ENCODE data around the gene MMAB. TPM values are rescaled to one million over a fixed set of nuclear protein-coding genes. Genes with fewer than 3 reads are reported as not detected.

MMAB gene
- total RNA-seq, 2 donors from 2014 or later, result 12.5 to 29.7 TPM

DNA sequence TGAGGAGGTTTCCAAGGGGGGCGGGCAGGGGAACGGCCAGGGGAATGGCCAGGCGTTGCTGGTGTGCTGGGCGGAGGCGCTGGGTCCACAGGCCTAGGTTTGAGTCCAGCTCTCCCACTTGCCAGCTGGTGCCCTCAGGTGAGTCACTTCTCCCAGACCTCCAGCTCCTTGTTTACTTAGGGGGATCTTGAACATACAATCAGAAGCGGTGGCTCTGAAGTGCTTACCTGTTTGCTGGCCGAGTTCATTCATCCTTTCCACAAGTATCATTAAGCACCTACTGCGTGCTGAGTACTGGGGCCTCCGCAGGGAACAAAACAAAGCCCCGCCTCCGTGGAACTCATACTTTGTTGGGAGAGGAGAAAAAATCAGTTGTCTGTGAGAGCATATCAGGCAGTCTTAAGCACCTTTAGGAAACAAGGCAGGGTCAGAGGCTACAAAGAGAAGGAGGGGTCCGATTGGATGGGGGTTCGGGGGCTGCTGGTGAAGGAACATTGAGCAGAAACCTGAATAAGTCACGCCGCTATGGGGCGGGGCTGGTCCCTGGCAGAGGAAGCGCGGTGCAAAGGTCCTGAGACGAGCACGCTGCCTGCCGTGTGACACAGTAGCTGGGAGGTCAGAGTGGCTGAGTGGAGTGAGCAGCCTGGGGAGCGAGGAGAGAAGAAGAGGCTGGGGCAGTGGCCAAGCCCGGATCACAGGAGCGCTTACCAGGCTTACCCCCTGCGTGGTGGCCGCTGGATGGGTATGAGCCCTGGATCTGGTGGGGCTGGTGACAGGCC lies 15.3 kb upstream of the MMAB start:
- no peaks in the 10 kb centered on the region for H3K9me3 ChIP-seq
- no peak for TF ChIP-seq POLR2A (IDR thresholded peaks at IDR 0.05)
- TF ChIP-seq, protein P1, sequence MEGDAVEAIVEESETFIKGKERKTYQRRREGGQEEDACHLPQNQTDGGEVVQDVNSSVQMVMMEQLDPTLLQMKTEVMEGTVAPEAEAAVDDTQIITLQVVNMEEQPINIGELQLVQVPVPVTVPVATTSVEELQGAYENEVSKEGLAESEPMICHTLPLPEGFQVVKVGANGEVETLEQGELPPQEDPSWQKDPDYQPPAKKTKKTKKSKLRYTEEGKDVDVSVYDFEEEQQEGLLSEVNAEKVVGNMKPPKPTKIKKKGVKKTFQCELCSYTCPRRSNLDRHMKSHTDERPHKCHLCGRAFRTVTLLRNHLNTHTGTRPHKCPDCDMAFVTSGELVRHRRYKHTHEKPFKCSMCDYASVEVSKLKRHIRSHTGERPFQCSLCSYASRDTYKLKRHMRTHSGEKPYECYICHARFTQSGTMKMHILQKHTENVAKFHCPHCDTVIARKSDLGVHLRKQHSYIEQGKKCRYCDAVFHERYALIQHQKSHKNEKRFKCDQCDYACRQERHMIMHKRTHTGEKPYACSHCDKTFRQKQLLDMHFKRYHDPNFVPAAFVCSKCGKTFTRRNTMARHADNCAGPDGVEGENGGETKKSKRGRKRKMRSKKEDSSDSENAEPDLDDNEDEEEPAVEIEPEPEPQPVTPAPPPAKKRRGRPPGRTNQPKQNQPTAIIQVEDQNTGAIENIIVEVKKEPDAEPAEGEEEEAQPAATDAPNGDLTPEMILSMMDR (IDR thresholded peaks at IDR 0.05), result no peak
- no peak overlapping the region for H3K4me3 ChIP-seq
- 90 to 92% methylated on average over 26 of the region's 26 CpGs for WGBS, 2 donors
- H3K4me1 ChIP-seq, result no peaks in the 10 kb centered on the region
- ATAC-seq (no peak), DNase-seq (no peak)
- H3K36me3 ChIP-seq (replicated peaks in 1 of 2; ENCODE audit: insufficient read depth in 1 of 2, low read depth in 2 of 2), result no peaks in the 10 kb centered on the region
- H3K27me3 ChIP-seq, result no peaks in the 10 kb centered on the region
- intact Hi-C loops (cut with DNase I), result no loop called here
- no peak overlapping the region for H3K27ac ChIP-seq

DNA sequence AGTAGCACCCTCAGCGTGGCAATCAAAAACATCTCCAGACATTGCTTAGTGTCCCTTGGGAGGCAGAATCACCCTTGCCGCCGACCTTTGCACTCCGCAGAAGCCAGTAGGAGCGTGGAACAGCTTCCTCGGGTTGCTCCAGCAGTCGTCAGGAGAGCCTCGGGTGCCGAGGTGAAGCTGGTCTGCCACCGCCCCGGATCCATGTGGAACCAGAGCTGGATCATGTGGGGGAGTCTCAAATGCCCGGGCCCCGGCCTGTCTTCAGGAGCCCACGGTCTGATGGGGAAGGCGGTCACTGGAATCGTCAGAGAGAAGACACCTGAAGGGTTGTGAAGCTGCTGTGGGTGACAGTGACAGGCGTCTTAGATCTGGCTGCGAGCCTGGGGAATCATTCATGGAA lies 14.6 kb upstream of the MMAB start:
- H3K27ac ChIP-seq, result no peak overlapping the region
- WGBS, 2 donors, result 91 to 96% methylated on average over 13 to 18 of the region's 18 CpGs
- no peak for DNase-seq

DNA sequence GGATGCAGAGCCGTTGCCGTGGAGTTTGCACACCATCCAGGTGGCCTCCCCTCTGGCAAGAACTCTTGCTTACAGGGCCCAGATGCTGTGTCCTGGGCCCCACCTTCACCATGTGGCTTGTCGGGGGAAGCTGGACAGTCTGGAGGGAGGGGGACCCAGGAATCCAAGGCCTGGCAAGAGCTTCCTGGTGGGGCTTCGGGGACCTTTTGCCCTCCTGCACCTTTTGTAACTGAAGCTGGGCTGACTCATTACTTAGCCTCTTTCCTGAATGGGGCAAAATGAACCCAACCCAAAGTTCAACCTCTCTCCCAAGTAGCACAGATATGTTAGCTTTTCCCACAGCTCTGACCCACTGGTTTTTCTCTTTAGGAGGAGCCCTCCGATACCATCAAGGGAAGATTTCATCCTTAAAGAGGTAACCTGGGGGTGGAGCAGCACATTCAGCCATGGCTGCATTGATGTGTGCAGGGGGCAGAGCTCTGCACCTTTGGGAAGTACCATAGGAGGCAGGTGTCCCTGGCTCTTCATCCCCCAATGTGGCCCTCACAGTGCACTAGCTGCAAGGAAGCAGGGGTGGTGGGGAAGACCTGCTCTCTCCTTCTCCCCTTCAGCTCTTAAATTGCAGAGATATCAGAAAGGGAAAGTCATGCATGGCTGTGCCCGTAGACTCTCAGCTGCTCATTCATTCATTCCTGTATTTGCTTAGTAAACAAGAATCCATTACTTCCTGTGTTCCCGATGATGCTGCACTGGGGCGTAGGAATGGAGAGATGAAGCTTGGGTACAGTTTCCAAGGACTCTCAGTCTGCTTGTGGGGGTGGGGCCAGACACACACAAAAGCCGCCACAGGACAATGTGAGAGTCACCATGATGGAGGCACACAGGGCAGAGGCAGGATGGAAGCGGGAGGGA lies 13.3 kb upstream of the MMAB start:
- ATAC-seq (no peak), DNase-seq (no peak)
- Histone ChIP-seq H3K9me3 (no peaks in the 10 kb centered on the region), H3K27me3 (no peaks in the 10 kb centered on the region), H3K4me3 (no peak overlapping the region), H3K27ac (no peak overlapping the region), H3K36me3 (replicated peaks in 1 of 2; ENCODE audit: insufficient read depth in 1 of 2, low read depth in 2 of 2) (no peaks in the 10 kb centered on the region), H3K4me1 (no peaks in the 10 kb centered on the region)
- WGBS, 2 donors, result 86 to 89% methylated on average over 10 of the region's 10 CpGs
- intact Hi-C loops (cut with DNase I), result no loop called here
- TF ChIP-seq, protein P1 (IDR thresholded peaks at IDR 0.05), result no peak
- no peak for TF ChIP-seq POLR2A (IDR thresholded peaks at IDR 0.05)

More for the DNA sequence above, 14.6 kb upstream of the MMAB start:
- H3K4me1 ChIP-seq, result no peaks in the 10 kb centered on the region
- intact Hi-C loops (cut with DNase I), result no loop called here
- no peaks in the 10 kb centered on the region for H3K27me3 ChIP-seq
- H3K36me3 ChIP-seq (replicated peaks in 1 of 2; ENCODE audit: insufficient read depth in 1 of 2, low read depth in 2 of 2), result no peaks in the 10 kb centered on the region
- ATAC-seq, result no peak
- no peaks in the 10 kb centered on the region for H3K9me3 ChIP-seq
- no peak for TF ChIP-seq POLR2A (IDR thresholded peaks at IDR 0.05)
- TF ChIP-seq, protein P1 (IDR thresholded peaks at IDR 0.05), result no peak
- no peak overlapping the region for H3K4me3 ChIP-seq

DNA sequence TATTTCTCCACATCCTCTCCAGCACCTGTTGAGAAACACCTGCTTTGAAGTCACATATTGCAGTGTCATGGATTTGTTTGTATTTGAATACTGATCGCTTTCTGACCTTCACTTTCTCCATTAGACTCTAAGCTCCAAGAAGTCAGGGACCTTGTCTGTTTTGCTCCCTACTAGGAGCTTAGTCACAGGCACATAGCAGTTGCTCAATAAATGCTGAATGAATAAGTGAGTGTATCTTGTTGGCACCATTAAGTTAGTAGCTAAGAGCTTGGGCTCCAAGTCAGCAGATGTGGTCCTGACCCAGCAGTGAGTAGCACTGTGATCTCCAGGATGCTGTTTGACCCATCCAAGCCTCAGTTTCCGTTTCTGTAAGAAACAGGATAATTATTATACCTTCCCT lies 10.4 kb upstream of the MMAB start:
- DNase-seq, result no peak
- Histone ChIP-seq H3K9me3 (no peaks in the 10 kb centered on the region), H3K36me3 (replicated peaks in 1 of 2; ENCODE audit: insufficient read depth in 1 of 2, low read depth in 2 of 2) (no peaks in the 10 kb centered on the region), H3K27ac (no peak overlapping the region), H3K27me3 (no peaks in the 10 kb centered on the region), H3K4me1 (no peaks in the 10 kb centered on the region), H3K4me3 (no peak overlapping the region)
- intact Hi-C loops (cut with DNase I), result no loop called here
- WGBS, 2 donors, result 91 to 93% methylated on average over 2 of the region's 2 CpGs
- no peak for ATAC-seq
- TF ChIP-seq POLR2A (IDR thresholded peaks at IDR 0.05), result no peak
- TF ChIP-seq, protein P1 (IDR thresholded peaks at IDR 0.05), result no peak
